Activated CD4-positive, alpha-beta T cell treated with anti-CD3 and anti-CD28 coated beads for 36 hours (primary cell): Measurements from ENCODE around the gene TAB2. TPM values are rescaled to one million over a fixed set of nuclear protein-coding genes. Genes with fewer than 3 reads are reported as not detected.

Experiments used
- ATAC-seq: fragments of 200-7000 bp; cut with Tn5 transposase; one replicate; pipeline ENCODE4 v1.10.0; 2021; ENCODE audit warnings: mild to moderate bottlenecking, moderate library complexity
- CTCF ChIA-PET: fragments of 350-600 bp; sonication (Branson Sonifier 250); formaldehyde crosslinking; loops from one replicate; lab custom pipeline; 2021; ENCODE audit warnings: antibody characterized with exemption; lab: Charles Lee
- POLR2A ChIA-PET: fragments of 350-600 bp; sonication (Branson Sonifier 250); formaldehyde crosslinking; loops from one replicate; lab custom pipeline; 2021; ENCODE audit warnings: antibody characterized with exemption, inconsistent platforms; lab: Charles Lee
- DNase-seq: peaks from one replicate; pipeline ENCODE4 v3.0.0-alpha.2; 2020
- H3K27ac Mint-ChIP-seq: one replicate; pipeline ENCODE4 v1.8.0; 2021; ENCODE audit warnings: mixed read lengths
- H3K27me3 Mint-ChIP-seq: one replicate; pipeline ENCODE4 v1.8.0; 2021; ENCODE audit warnings: mixed read lengths
- H3K36me3 Mint-ChIP-seq: one replicate; pipeline ENCODE4 v1.8.0; 2021; ENCODE audit warnings: low read depth, mixed read lengths
- H3K4me1 Mint-ChIP-seq: one replicate; pipeline ENCODE4 v1.8.0; 2021; ENCODE audit warnings: mixed read lengths
- H3K4me3 Mint-ChIP-seq: one replicate; pipeline ENCODE4 v1.8.0; 2021; ENCODE audit warnings: mild to moderate bottlenecking, moderate library complexity, mixed read lengths
- H3K9me3 Mint-ChIP-seq: one replicate; pipeline ENCODE4 v1.8.0; 2021; ENCODE audit warnings: low read depth, mixed read lengths
- intact Hi-C, 2 experiments: fragments of 100-400 bp; cut with DNase I in 1 of 2; cut with micrococcal nuclease in 1 of 2; formaldehyde crosslinking; loops; one replicate each; pipeline versions ENCODE4 v1.14.2 to v1.15.1; 2022 to 2024; cut with DNase I, micrococcal nuclease
- total RNA-seq, 2 experiments: library from RNA; stranded (reverse); gene quantifications; one replicate each; pipeline ENCODE4 v1.2.3, GENCODE V29; 2021

Gene TAB2
- total RNA-seq, 2 experiments from 2014 or later = 65.8 to 94.1 TPM

GRCh38 chr6:149425754-149426153 lies 108.2 kb downstream of the TAB2 start:
- peaks cover 4% of the 10 kb centered on the region for H3K4me1 Mint-ChIP-seq
- H3K9me3 Mint-ChIP-seq = no peaks in the 10 kb centered on the region
- no peak for DNase-seq
- ATAC-seq = no peak
- CTCF ChIA-PET = interaction anchor here (0.6 to 1.3 kb wide), 3 partner anchors 9 to 397 kb away, joined by 3 to 6 read pairs (median 3); no protein-coding TSS in a partner anchor
- H3K36me3 Mint-ChIP-seq = no peaks in the 10 kb centered on the region
- no peak overlapping the region for H3K27ac Mint-ChIP-seq
- H3K4me3 Mint-ChIP-seq = no peak overlapping the region
- H3K27me3 Mint-ChIP-seq = no peaks in the 10 kb centered on the region
- intact Hi-C loops = no loop called here
- POLR2A ChIA-PET = no interaction called here

DNA sequence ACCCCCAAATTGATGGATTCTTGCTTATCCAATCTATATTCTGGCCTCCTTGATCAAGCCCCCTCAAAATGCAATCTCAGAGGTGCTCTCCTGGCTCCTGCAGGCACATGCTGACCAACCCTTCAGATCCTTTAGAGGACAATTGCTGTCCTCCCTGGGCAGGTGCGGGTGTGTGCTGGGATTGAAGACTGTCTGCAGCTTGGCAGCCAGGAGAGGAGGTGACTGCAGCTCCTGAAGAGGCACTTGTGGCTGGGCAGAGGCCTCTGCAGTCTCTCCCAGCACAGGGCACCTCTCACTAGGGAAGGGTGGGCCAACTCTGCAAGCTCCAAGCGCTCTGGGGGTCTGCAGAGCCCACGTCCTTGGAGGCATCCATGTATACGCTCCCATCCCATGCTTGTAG lies 111.1 kb downstream of the TAB2 start:
- DNase-seq (no peak), ATAC-seq (no peak)
- no peak overlapping the region for H3K27ac Mint-ChIP-seq
- H3K9me3 Mint-ChIP-seq = no peaks in the 10 kb centered on the region
- peaks cover 4% of the 10 kb centered on the region for H3K4me1 Mint-ChIP-seq
- intact Hi-C loops = no loop called here
- ChIA-PET POLR2A (interaction anchor here (0.6 kb wide), 1 partner anchor 12 kb away, joined by 3 read pairs; no protein-coding TSS in a partner anchor), CTCF (interaction anchor here (0.6 to 2.8 kb wide), 4 partner anchors 19 to 400 kb away, joined by 3 to 10 read pairs (median 3); no protein-coding TSS in a partner anchor)
- H3K4me3 Mint-ChIP-seq = no peak overlapping the region
- no peaks in the 10 kb centered on the region for H3K36me3 Mint-ChIP-seq
- no peaks in the 10 kb centered on the region for H3K27me3 Mint-ChIP-seq

DNA sequence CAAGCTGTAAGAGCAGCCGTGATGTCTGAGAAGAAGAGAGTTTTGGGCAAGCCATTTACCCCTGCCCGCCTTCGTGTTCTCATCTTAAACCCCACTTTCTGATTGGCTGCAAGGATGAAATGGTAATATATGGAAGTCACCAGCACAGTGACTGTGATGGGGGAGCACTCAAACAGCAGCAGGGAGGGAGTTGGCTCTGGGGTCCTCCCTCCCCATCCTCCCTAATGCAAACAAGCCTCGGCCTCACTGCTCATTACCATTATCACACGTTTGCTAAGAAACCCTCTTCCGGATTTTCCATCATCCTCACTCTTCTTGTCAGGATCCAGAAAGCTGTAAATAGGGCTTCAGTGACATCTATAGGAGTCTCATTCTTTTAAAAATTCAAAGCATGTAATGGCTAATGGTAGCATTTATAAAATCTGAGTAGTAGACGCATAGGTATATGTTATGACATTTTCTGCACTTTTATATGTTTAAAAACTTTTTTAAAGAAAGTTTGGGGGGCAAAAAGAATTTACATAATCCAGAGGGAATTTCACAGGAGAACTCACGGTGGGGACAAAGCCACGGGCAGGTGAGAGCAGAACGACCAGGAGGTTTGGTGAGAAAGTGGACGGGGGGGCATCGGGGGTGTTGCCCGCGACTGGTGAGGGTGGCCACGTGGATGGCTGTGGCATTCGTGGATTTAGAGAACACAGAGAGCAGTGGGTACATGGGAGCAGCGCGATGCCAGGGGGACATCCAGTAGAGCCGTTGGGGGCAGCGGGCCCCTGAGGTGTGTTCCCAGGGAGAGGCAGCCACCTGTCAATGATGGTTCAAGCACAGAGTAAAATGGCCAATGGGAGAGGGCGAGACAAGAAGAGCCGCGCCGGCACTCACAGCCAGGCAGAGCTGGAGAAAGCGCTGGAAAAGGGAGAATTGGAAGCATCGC lies 112.2 kb downstream of the TAB2 start:
- DNase-seq = no peak
- Mint-ChIP-seq H3K4me3 (no peak overlapping the region), H3K27ac (no peak overlapping the region), H3K27me3 (no peaks in the 10 kb centered on the region), H3K9me3 (no peaks in the 10 kb centered on the region), H3K36me3 (no peaks in the 10 kb centered on the region), H3K4me1 (peaks cover 4% of the 10 kb centered on the region)
- intact Hi-C loops = loop anchor here in 1 of 2 experiments (5.0 kb wide), 2 partner anchors 682 to 852 kb away; partner anchors contain the start of gene UST
- CTCF ChIA-PET = interaction anchor here (0.5 to 5.8 kb wide), 5 partner anchors 9 to 401 kb away, joined by 3 to 118 read pairs (median 10); no protein-coding TSS in a partner anchor
- ATAC-seq = no peak
- POLR2A ChIA-PET = no interaction called here

- POLR2A ChIA-PET = interaction anchor here (0.5 to 0.8 kb wide), 4 partner anchors 21 to 671 kb away, joined by 3 to 4 read pairs (median 3); no protein-coding TSS in a partner anchor
- Mint-ChIP-seq H3K27me3 (no peaks in the 10 kb centered on the region), H3K27ac (peak overlapping the region; percentile 59), H3K4me1 (peaks cover 4% of the 10 kb centered on the region), H3K4me3 (no peak overlapping the region), H3K36me3 (no peaks in the 10 kb centered on the region), H3K9me3 (no peaks in the 10 kb centered on the region)
- peak; percentile 95 for DNase-seq
- intact Hi-C loops = loop anchor here (1.0 to 5.0 kb wide), 8 partner anchors 85 to 855 kb away; partner anchors contain the start of gene UST (in 1 of the 2)
- CTCF ChIA-PET = interaction anchor here (0.6 to 5.8 kb wide), 84 partner anchors 9 to 854 kb away, joined by 3 to 118 read pairs (median 4); partner anchors contain the start of gene TAB2
- ATAC-seq = peak; percentile 98
Observed at GRCh38 chr6:149431905-149432775, 114.6 kb downstream of the TAB2 start.

GRCh38 chr6:149433405-149433804 lies 115.9 kb downstream of the TAB2 start:
- Mint-ChIP-seq H3K4me3 (no peak overlapping the region), H3K27me3 (no peaks in the 10 kb centered on the region), H3K27ac (no peak overlapping the region), H3K36me3 (no peaks in the 10 kb centered on the region), H3K9me3 (no peaks in the 10 kb centered on the region), H3K4me1 (peaks cover 6% of the 10 kb centered on the region)
- CTCF ChIA-PET = interaction anchor here (0.6 to 5.8 kb wide), 21 partner anchors 8 to 855 kb away, joined by 3 to 118 read pairs (median 4); no protein-coding TSS in a partner anchor
- intact Hi-C loops = loop anchor here in 1 of 2 experiments (2.0 to 5.0 kb wide), 4 partner anchors 115 to 856 kb away; partner anchors contain the start of gene UST
- POLR2A ChIA-PET = no interaction called here
- ATAC-seq (no peak), DNase-seq (no peak)

GRCh38 chr6:149433881-149434280 lies 116.4 kb downstream of the TAB2 start:
- Mint-ChIP-seq H3K9me3 (no peaks in the 10 kb centered on the region), H3K4me3 (no peak overlapping the region), H3K36me3 (no peaks in the 10 kb centered on the region), H3K27me3 (no peaks in the 10 kb centered on the region), H3K27ac (no peak overlapping the region), H3K4me1 (peaks cover 11% of the 10 kb centered on the region)
- ChIA-PET POLR2A (no interaction called here), CTCF (interaction anchor here (0.6 to 5.8 kb wide), 20 partner anchors 9 to 856 kb away, joined by 3 to 118 read pairs (median 4); no protein-coding TSS in a partner anchor)
- ATAC-seq (no peak), DNase-seq (no peak)
- intact Hi-C loops = loop anchor here in 1 of 2 experiments (2.0 to 5.0 kb wide), 4 partner anchors 115 to 857 kb away; partner anchors contain the start of gene UST

- Mint-ChIP-seq H3K4me1 (peaks cover 18% of the 10 kb centered on the region), H3K27me3 (no peaks in the 10 kb centered on the region), H3K27ac (no peak overlapping the region), H3K36me3 (no peaks in the 10 kb centered on the region), H3K4me3 (no peak overlapping the region), H3K9me3 (no peaks in the 10 kb centered on the region)
- ChIA-PET CTCF (interaction anchor here (0.5 to 4.5 kb wide), 4 partner anchors 8 to 408 kb away, joined by 3 to 29 read pairs (median 4); no protein-coding TSS in a partner anchor), POLR2A (no interaction called here)
- intact Hi-C loops = no loop called here
- ATAC-seq (no peak), DNase-seq (no peak)
Observed at GRCh38 chr6:149435919-149436586, 118.5 kb downstream of the TAB2 start.

GRCh38 chr6:149436647-149437046 lies 119.1 kb downstream of the TAB2 start:
- no peak for ATAC-seq
- H3K27ac Mint-ChIP-seq = no peak overlapping the region

GRCh38 chr6:149437212-149437611 lies 119.7 kb downstream of the TAB2 start:
- Mint-ChIP-seq H3K27me3 (no peaks in the 10 kb centered on the region), H3K36me3 (no peaks in the 10 kb centered on the region), H3K9me3 (no peaks in the 10 kb centered on the region), H3K4me1 (peaks cover 15% of the 10 kb centered on the region), H3K27ac (no peak overlapping the region), H3K4me3 (no peak overlapping the region)
- DNase-seq (no peak), ATAC-seq (no peak)
- CTCF ChIA-PET = interaction anchor here (1.4 to 4.5 kb wide), 2 partner anchors 79 to 409 kb away, joined by 3 to 29 read pairs; no protein-coding TSS in a partner anchor
- intact Hi-C loops = no loop called here
- POLR2A ChIA-PET = no interaction called here

More at GRCh38 chr6:149436647-149437046, 119.1 kb downstream of the TAB2 start:
- H3K4me3 Mint-ChIP-seq = no peak overlapping the region
- CTCF ChIA-PET = interaction anchor here (0.5 to 4.5 kb wide), 4 partner anchors 9 to 408 kb away, joined by 3 to 29 read pairs (median 4); no protein-coding TSS in a partner anchor
- H3K4me1 Mint-ChIP-seq = peaks cover 18% of the 10 kb centered on the region
- no peaks in the 10 kb centered on the region for H3K27me3 Mint-ChIP-seq
- DNase-seq = no peak
- H3K36me3 Mint-ChIP-seq = no peaks in the 10 kb centered on the region
- intact Hi-C loops = no loop called here
- POLR2A ChIA-PET = no interaction called here
- H3K9me3 Mint-ChIP-seq = no peaks in the 10 kb centered on the region

DNA sequence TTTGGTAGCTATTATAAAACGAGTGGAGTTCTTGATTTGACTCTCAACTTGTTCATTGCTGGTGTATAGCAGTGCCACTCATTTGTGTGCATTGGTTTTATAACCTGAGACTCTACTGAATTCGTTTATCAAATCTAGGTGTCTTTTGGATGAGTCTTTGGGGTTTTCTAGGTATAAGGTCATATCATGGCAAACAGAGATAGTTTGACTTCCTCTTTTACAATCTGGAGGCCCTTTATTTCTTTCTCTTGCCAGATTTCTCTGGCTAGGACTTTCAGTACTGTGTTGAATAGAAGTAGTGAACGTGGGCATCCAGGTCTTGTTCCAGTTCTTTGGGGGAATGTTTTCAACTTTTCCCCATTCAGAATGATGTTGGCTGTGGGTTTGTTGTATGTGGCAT lies 121.3 kb downstream of the TAB2 start:
- Mint-ChIP-seq H3K9me3 (no peaks in the 10 kb centered on the region), H3K4me1 (peaks cover 15% of the 10 kb centered on the region), H3K4me3 (no peak overlapping the region), H3K27me3 (no peaks in the 10 kb centered on the region), H3K36me3 (no peaks in the 10 kb centered on the region), H3K27ac (no peak overlapping the region)
- intact Hi-C loops = no loop called here
- CTCF ChIA-PET = interaction anchor here (1.0 to 1.5 kb wide), 2 partner anchors 78 to 354 kb away, joined by 3 read pairs; no protein-coding TSS in a partner anchor
- POLR2A ChIA-PET = interaction anchor here (0.8 kb wide), 1 partner anchor 408 kb away, joined by 3 read pairs; no protein-coding TSS in a partner anchor
- ATAC-seq (peak; percentile 86), DNase-seq (no peak)
